Measurements from ENCODE around the gene AHI1.

Gene AHI1

DNA sequence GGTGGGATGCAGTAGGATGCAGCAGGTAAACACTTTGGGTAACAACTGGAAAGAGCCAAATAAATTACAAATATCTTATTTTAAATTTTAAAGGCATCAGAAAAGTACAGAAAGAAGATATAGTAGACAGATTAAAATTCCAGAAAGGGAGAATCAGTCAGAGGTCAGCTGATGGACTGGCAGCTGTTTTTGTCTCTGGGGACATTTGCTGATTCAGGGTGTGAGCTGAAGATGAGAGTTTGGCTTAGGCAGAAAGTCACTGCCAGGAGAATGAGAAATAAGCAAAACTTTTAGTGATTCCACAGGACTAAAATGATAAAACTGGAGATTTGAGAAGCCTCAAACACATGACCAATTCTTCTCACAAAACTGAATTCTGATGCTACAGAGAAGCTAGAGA lies 39.5 kb downstream of the AHI1 start:
- peak in 1 of 2 experiments; percentile 6 for DNase-seq (ENCODE audit: low read depth in 2 of 2)

- peak in 1 of 2 experiments; percentile 20 for DNase-seq (ENCODE audit: low read depth in 2 of 2)
Observed at GRCh38 chr6:135451617-135452190, 45.8 kb downstream of the AHI1 start.

- DNase-seq (ENCODE audit: low read depth in 2 of 2) = no peak
Observed at GRCh38 chr6:135449246-135449645, 48.3 kb downstream of the AHI1 start.

- no peak for DNase-seq (ENCODE audit: low read depth in 2 of 2)
Observed at GRCh38 chr6:135440087-135440792, 57.3 kb downstream of the AHI1 start.

DNA sequence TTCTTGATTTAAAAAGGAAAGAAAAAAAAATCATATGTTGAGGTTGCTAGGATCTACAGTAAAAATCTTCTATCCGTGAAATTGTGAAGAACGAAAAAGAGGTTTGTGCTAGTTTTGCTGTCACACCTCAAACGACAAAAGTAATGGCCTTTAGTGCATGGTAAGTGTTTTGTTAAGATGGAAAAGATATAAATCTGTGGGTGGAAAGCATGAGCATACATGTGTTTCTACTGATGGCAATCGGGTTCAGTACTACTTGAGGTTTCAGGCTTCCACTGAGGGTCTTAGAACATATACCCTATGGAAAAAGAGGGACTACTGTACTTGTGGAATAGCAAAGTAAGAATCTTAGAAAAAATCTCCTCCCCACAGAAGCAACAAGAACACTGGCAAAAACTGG lies 58.0 kb downstream of the AHI1 start:
- no peak for DNase-seq (ENCODE audit: low read depth in 2 of 2)

DNA sequence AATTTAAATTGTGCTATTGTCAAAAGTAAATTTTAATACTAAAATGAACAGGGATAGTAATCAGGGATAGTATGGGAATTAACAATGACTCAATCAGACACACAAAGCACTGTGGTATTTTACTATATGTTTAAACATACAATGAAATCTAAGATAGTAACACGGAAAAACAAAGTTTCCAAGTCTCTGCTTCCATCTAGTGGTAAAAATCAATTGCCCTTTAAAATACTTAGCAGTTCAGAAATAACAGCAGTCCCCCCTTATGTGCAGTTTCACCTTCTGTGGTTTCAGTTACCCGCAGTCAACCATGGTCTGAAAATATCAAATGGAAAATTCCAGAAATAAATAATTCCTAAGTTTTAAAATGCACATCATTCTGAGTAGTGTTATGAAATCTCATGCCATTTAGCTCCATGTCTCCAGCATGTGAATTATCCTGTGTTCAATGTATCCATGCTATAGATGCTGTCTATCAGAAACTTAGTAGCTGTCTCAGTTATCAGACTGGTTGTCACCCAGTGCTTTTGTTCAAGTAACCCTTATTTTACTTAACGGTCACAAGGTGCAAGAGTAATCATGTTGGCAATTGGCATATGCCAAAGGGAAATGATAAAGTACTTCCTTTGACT lies 58.5 kb downstream of the AHI1 start:
- DNase-seq (ENCODE audit: low read depth in 2 of 2) = peak in 1 of 2 experiments; percentile 13

GRCh38 chr6:135434991-135435390 lies 62.5 kb downstream of the AHI1 start:
- no peak for DNase-seq (ENCODE audit: low read depth in 2 of 2)

DNA sequence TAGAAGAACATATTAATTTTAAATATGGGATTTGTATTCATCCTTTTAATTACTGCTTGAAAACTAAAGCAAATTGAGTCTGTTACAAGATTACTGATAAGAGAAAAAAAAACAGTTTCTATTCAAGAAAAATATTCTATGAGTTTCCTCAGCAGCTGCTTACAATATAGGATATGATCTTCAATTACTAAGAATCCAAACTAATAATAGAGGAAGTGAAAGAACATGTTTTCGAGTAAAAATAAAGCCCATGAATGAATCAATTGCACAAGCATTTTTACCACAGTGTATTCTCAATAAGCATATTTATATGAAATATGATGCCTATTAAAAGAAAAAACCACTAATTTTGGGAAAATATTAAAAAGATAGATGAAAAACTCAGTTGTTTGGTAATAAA lies 63.4 kb downstream of the AHI1 start:
- DNase-seq (ENCODE audit: low read depth in 2 of 2) = no peak

DNA sequence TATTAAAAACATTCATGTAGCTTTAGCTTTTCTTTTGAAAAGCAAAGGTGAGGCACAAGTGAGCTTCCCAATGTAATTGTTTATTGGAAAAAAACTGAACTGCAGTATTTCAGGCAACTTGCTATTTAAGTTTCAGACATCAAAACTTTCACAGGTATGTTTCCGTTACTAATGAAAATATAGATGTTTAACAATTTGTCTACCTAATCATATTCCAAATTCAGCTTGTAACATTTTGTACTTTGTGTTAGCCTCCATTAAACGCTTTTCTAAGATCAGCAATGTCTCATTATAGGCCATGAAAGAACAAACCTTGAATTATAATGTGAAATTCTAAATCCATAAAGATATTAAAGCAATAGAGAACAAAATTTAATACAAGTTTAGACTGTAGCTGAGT lies 69.5 kb downstream of the AHI1 start:
- DNase-seq (ENCODE audit: low read depth in 2 of 2) = no peak

DNA sequence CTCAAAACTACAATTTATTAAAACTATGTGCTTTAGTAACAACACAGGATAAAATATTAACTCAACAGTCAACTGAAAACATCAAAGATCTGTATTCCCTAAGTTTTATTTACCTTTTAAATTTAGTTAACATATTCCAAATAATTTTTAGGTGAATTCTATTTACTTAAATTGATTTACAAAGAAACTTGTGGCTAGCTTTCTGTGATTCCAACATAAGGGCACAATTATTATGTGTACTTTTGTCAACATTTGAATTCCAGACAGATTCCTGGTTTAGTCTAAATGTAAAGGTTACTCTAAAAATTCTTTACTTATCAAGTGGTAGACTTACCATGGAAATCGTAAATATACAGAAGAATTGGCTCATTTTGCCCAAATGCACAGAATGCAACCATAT lies 70.7 kb downstream of the AHI1 start:
- no peak for DNase-seq (ENCODE audit: low read depth in 2 of 2)

GRCh38 chr6:135424385-135424784 lies 73.2 kb downstream of the AHI1 start:
- no peak for DNase-seq (ENCODE audit: low read depth in 2 of 2)

GRCh38 chr6:135423649-135424128 lies 73.9 kb downstream of the AHI1 start:
- DNase-seq (ENCODE audit: low read depth in 2 of 2) = peak in 1 of 2 experiments; percentile 13

DNA sequence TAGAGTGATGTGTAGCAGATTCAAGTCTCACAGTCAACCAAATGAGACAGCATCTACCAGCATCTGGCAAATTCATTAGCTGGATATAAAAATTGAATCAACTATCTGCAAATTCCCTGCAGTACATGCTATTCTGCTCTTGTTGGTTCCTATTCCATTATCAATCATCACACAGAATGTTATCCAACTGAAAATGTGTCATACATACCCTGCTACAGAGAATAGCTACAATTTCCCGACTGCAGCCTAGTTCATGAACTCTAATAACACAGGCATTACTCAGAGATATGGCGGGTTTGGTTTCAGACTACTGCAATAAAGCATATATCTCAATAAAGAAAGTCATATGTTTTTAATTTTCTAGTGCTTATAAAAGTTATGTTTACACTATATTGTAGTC lies 78.4 kb downstream of the AHI1 start:
- peak; percentile 85 to 87 for DNase-seq (ENCODE audit: low read depth in 2 of 2)

GRCh38 chr6:135418040-135418760 lies 79.3 kb downstream of the AHI1 start:
- DNase-seq (ENCODE audit: low read depth in 2 of 2) = no peak

- no peak for DNase-seq (ENCODE audit: low read depth in 2 of 2)
Observed at GRCh38 chr6:135412761-135413160, 84.8 kb downstream of the AHI1 start.

DNA sequence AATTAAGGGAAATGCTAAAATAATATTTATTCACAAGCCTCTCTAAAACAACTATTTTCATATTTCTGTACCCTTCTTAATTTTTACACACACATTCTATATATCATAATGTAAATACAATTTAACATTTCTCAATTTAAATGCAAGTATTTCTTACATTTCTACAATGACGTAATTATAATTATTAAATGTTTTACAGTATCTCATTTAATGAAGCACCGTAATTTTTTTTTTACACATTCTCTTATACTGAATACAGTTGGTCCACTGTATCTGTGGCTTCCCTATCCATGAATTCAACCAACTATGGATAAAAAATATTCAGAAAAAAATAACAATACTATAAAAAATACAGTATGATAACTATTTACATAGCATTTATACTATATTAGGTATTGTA lies 85.7 kb downstream of the AHI1 start:
- no peak for DNase-seq (ENCODE audit: low read depth in 2 of 2)

- no peak for DNase-seq (ENCODE audit: low read depth in 2 of 2)
Observed at GRCh38 chr6:135411339-135411738, 86.2 kb downstream of the AHI1 start.

GRCh38 chr6:135410856-135411255 lies 86.7 kb downstream of the AHI1 start:
- no peak for DNase-seq (ENCODE audit: low read depth in 2 of 2)

DNA sequence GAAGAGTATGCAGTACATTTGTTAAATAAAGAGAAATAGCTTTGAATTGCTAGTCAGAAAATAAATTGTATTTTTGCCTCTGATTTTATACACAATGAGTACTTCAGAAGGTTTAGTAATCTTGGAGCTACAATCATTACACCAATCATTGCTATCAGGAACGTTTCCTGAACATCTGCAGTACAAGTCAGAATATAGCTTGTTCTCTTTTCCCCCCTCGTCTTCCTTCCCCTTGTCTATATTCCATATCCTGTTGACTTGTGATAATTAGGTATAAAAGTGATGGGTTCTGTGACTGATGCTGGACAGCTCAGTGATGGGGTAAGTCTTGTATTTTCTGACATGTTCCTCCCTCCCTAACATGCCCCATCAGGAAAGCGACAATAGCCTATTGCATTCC lies 94.0 kb downstream of the AHI1 start:
- DNase-seq (ENCODE audit: low read depth in 2 of 2) = no peak

DNA sequence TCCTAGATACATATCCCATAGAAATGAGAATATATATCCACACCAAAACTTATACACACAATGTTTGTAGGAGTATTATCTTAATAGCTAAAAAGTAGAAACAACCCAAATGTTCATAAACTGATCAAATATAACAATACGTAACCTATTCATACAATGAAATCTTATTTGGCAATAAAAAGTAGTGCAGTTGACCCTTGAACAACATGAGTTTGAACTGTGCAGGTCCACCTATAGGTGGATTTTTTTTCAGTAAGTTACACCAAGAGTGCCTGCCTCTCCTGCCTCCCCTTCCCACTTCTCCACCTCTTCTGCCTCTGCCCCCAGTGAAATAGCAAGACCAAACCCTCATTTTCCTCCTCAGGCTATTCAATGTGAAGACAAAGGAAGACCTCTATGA lies 95.2 kb downstream of the AHI1 start:
- no peak for DNase-seq (ENCODE audit: low read depth in 2 of 2)

GRCh38 chr6:135397172-135397952 lies 100.2 kb downstream of the AHI1 start:
- DNase-seq (ENCODE audit: low read depth in 2 of 2) = no peak

DNA sequence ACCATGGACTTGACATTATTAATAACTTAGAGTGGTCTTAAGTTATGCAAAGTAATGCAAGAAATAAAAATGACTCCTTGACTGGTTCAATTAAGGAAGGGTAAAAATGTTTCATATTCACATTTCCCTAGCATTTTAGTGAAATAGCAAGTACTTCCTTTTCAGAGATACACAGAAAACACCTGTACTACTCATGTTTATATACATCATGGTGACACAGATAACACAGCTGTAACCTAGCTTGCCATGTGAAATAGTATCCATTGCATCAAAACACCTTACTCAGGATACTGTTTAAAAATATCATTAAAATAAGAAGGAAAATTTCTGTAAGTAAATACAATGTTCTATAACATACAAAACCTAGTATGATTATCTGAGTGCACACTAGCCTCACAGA lies 102.4 kb downstream of the AHI1 start:
- DNase-seq (ENCODE audit: low read depth in 2 of 2) = no peak
